Central memory CD4-positive, alpha-beta T cell (primary cell): ENCODE results near the gene RSRC1.
"Not testable (repeated sequence)": the region's sequence is repeated elsewhere in the genome, so short reads cannot be mapped to it uniquely, and the experiment has no call there.

Experiments used
- DNase-seq: peaks from one replicate; pipeline ENCODE4 v3.0.0; 2022

The RSRC1 gene

GRCh38 chr3:158244274-158244673 lies 134.4 kb downstream of the RSRC1 start:
- DNase-seq: no peak

- DNase-seq: no peak
Measured at GRCh38 chr3:158247288-158247687, 137.4 kb downstream of the RSRC1 start.

- no peak for DNase-seq
Measured at GRCh38 chr3:158248261-158248660, 138.4 kb downstream of the RSRC1 start.

GRCh38 chr3:158249183-158249582 lies 139.3 kb downstream of the RSRC1 start:
- DNase-seq: no peak

GRCh38 chr3:158258619-158259018 lies 148.7 kb downstream of the RSRC1 start:
- no peak for DNase-seq

GRCh38 chr3:158260392-158260791 lies 150.5 kb downstream of the RSRC1 start:
- no peak for DNase-seq

- no peak for DNase-seq
Measured at GRCh38 chr3:158261371-158261991, 151.6 kb downstream of the RSRC1 start.

- DNase-seq: no peak
Measured at GRCh38 chr3:158264894-158265293, 155.0 kb downstream of the RSRC1 start.

GRCh38 chr3:158267015-158267414 lies 157.1 kb downstream of the RSRC1 start:
- DNase-seq: no peak

- no peak for DNase-seq
Measured at GRCh38 chr3:158269942-158270341, 160.1 kb downstream of the RSRC1 start.

- no peak for DNase-seq
Measured at GRCh38 chr3:158272081-158272480, 162.2 kb downstream of the RSRC1 start.

- no peak for DNase-seq
Measured at GRCh38 chr3:158273656-158274055, 163.8 kb downstream of the RSRC1 start.

- DNase-seq: no peak
Measured at GRCh38 chr3:158278187-158278586, 168.3 kb downstream of the RSRC1 start.

GRCh38 chr3:158279609-158280008 lies 169.7 kb downstream of the RSRC1 start:
- no peak for DNase-seq

- no peak for DNase-seq
Measured at GRCh38 chr3:158295771-158296170, 185.9 kb downstream of the RSRC1 start.

GRCh38 chr3:158297940-158298339 lies 188.1 kb downstream of the RSRC1 start:
- DNase-seq: no peak

- DNase-seq: no peak
Measured at GRCh38 chr3:158308236-158308928, 198.5 kb downstream of the RSRC1 start.

GRCh38 chr3:158312560-158313141 lies 202.8 kb downstream of the RSRC1 start:
- no peak for DNase-seq

- no peak for DNase-seq
Measured at GRCh38 chr3:158313338-158313927, 203.5 kb downstream of the RSRC1 start.

GRCh38 chr3:158314426-158315357 lies 204.8 kb downstream of the RSRC1 start:
- DNase-seq: no peak

- not testable (repeated sequence) for DNase-seq
Measured at GRCh38 chr3:158329696-158330441, 220.0 kb downstream of the RSRC1 start.

- DNase-seq: no peak
Measured at GRCh38 chr3:158330870-158331269, 221.0 kb downstream of the RSRC1 start.
